H9 (cell line): ENCODE results near the gene ULBP3. TPM values are rescaled to one million over a fixed set of nuclear protein-coding genes. Genes with fewer than 3 reads are reported as not detected.

Experiments used
- DNase-seq: peaks from one replicate; pipeline ENCODE4 v3.0.0-alpha.2; 2017
- H2AFZ ChIP-seq: one replicate; pipeline ENCODE4 v1.6.1; 2013; ENCODE audit warnings: mild to moderate bottlenecking, low read length, control low read depth, moderate library complexity
- H2AK5ac ChIP-seq: 2 replicates; pipeline ENCODE4 v1.6.1; 2013; ENCODE audit warnings: low read length, control low read depth, mixed read lengths; ENCODE audit not compliant: insufficient read length
- H2BK120ac ChIP-seq: one replicate; pipeline ENCODE4 v1.6.1; 2013; ENCODE audit warnings: low read depth, mild to moderate bottlenecking, low read length, control low read depth, inconsistent platforms; ENCODE audit not compliant: poor library complexity, severe bottlenecking
- H2BK12ac ChIP-seq: 2 replicates; pipeline ENCODE4 v1.6.1; 2013; ENCODE audit warnings: low read length, control low read depth, mixed read lengths, low read depth; ENCODE audit not compliant: insufficient read length
- H2BK15ac ChIP-seq: 2 replicates; pipeline ENCODE4 v1.6.1; 2013; ENCODE audit warnings: low read depth, low read length, control low read depth
- H2BK20ac ChIP-seq: one replicate; pipeline ENCODE4 v1.6.1; 2013; ENCODE audit warnings: low read depth, mild to moderate bottlenecking, low read length, control low read depth, inconsistent platforms; ENCODE audit not compliant: poor library complexity, severe bottlenecking
- H2BK5ac ChIP-seq: 2 replicates; pipeline ENCODE4 v1.6.1; 2013; ENCODE audit warnings: low read length, control low read depth, mixed read lengths; ENCODE audit not compliant: insufficient read length
- H3K14ac ChIP-seq: 2 replicates; pipeline ENCODE4 v1.6.1; 2013; ENCODE audit warnings: low read length, control low read depth; ENCODE audit not compliant: insufficient read depth
- H3K18ac ChIP-seq: 2 replicates; pipeline ENCODE4 v1.6.1; 2013; ENCODE audit warnings: low read depth, mild to moderate bottlenecking, mixed read lengths, low read length, control low read depth; ENCODE audit not compliant: insufficient read length
- H3K23ac ChIP-seq: 2 replicates; pipeline ENCODE4 v1.6.1; 2013; ENCODE audit warnings: low read length, control low read depth, mixed read lengths, low read depth; ENCODE audit not compliant: insufficient read length
- H3K23me2 ChIP-seq: 2 replicates; pipeline ENCODE4 v1.6.1; 2013; ENCODE audit warnings: low read depth, mild to moderate bottlenecking, mixed read lengths, low read length, control low read depth; ENCODE audit not compliant: insufficient read length, poor library complexity, severe bottlenecking
- H3K27ac ChIP-seq: 2 replicates; pipeline ENCODE4 v1.5.1; 2013; ENCODE audit warnings: low read length, control low read depth, mixed read lengths, low read depth; ENCODE audit not compliant: insufficient read length
- H3K27me3 ChIP-seq: 2 replicates; pipeline ENCODE4 v1.6.1; 2013; ENCODE audit warnings: low read length, control low read depth, inconsistent platforms; ENCODE audit not compliant: insufficient read depth
- H3K4ac ChIP-seq: 2 replicates; pipeline ENCODE4 v1.6.1; 2013; ENCODE audit warnings: low read depth, mild to moderate bottlenecking, control low read depth, inconsistent platforms, low read length, moderate library complexity
- H3K4me1 ChIP-seq: 2 replicates; pipeline ENCODE4 v1.6.1; 2013; ENCODE audit warnings: low read length, control low read depth, inconsistent platforms; ENCODE audit not compliant: insufficient read depth
- H3K4me2 ChIP-seq: 2 replicates; pipeline ENCODE4 v1.6.1; 2013; ENCODE audit warnings: low read length, control low read depth, mixed read lengths; ENCODE audit not compliant: insufficient read length, insufficient read depth
- H3K56ac ChIP-seq: 2 replicates; pipeline ENCODE4 v1.6.1; 2013; ENCODE audit warnings: low read depth, mild to moderate bottlenecking, mixed read lengths, low read length, control low read depth; ENCODE audit not compliant: insufficient read length
- H3K79me1 ChIP-seq: 2 replicates; pipeline ENCODE4 v1.6.1; 2013; ENCODE audit warnings: low read depth, mild to moderate bottlenecking, moderate library complexity, low read length, control low read depth, inconsistent platforms; ENCODE audit not compliant: insufficient read depth, poor library complexity, severe bottlenecking
- H3K79me2 ChIP-seq: 2 replicates; pipeline ENCODE4 v1.6.1; 2013; ENCODE audit warnings: low read length, control low read depth, inconsistent platforms; ENCODE audit not compliant: insufficient read depth
- H3K9ac ChIP-seq: 2 replicates; pipeline ENCODE4 v1.6.1; 2013; ENCODE audit warnings: low read length, control low read depth, mixed read lengths; ENCODE audit not compliant: insufficient read length; ENCODE audit errors: extremely low read depth
- H3K9me3 ChIP-seq: one replicate; pipeline ENCODE4 v1.6.1; 2013; ENCODE audit warnings: low read depth, low read length, inconsistent platforms; ENCODE audit not compliant: control insufficient read depth
- H3T11ph ChIP-seq: one replicate; pipeline ENCODE4 v1.6.1; 2013; ENCODE audit warnings: mild to moderate bottlenecking, low read length, control low read depth, inconsistent platforms
- H4K20me1 ChIP-seq: one replicate; pipeline ENCODE4 v1.6.1; 2013; ENCODE audit not compliant: control insufficient read depth, insufficient read length, insufficient read depth
- H4K5ac ChIP-seq: 2 replicates; pipeline ENCODE4 v1.6.1; 2013; ENCODE audit warnings: low read depth, mild to moderate bottlenecking, mixed read lengths, low read length, control low read depth; ENCODE audit not compliant: insufficient read length
- H4K8ac ChIP-seq: replicated peaks from 2 replicates; pipeline ENCODE4 v1.6.1; 2013; ENCODE audit warnings: low read length, control low read depth, mixed read lengths, low read depth; ENCODE audit not compliant: insufficient read length
- H4K91ac ChIP-seq: 2 replicates; pipeline ENCODE4 v1.6.1; 2013; ENCODE audit warnings: low read depth, mild to moderate bottlenecking, moderate library complexity, mixed read lengths, low read length, control low read depth; ENCODE audit not compliant: insufficient read length
- H3K27ac Mint-ChIP-seq, 3 experiments: 2 replicates in 2 of 3; 3 replicates in 1 of 3; pipeline ENCODE4 v1.8.0; 2020 to 2021; ENCODE audit warnings: mixed read lengths in 3 of 3, mild to moderate bottlenecking in 1 of 3, moderate library complexity in 1 of 3
- H3K27me3 Mint-ChIP-seq: 2 replicates; pipeline ENCODE4 v1.8.0; 2021; ENCODE audit warnings: low read depth, mild to moderate bottlenecking, moderate library complexity, mixed read lengths
- H3K36me3 Mint-ChIP-seq, 3 experiments: 2 replicates in 2 of 3; 3 replicates in 1 of 3; pipeline ENCODE4 v1.8.0; 2020 to 2021; ENCODE audit warnings: low read depth in 3 of 3, mixed read lengths in 3 of 3; ENCODE audit not compliant: insufficient read depth in 1 of 3
- H3K4me1 Mint-ChIP-seq, 2 experiments: 2 replicates each; pipeline ENCODE4 v1.8.0; 2020; ENCODE audit warnings: mixed read lengths in 2 of 2
- H3K4me3 Mint-ChIP-seq, 2 experiments: 2 replicates in 1 of 2; 3 replicates in 1 of 2; pipeline ENCODE4 v1.8.0; 2020 to 2021; ENCODE audit warnings: mild to moderate bottlenecking in 2 of 2, mixed read lengths in 2 of 2, moderate library complexity in 1 of 2
- H3K9me3 Mint-ChIP-seq, 2 experiments: 2 replicates in 1 of 2; 3 replicates in 1 of 2; pipeline ENCODE4 v1.8.0; 2020; ENCODE audit warnings: mild to moderate bottlenecking in 2 of 2, mixed read lengths in 2 of 2, moderate library complexity in 1 of 2
- WGBS: extraction: QIAGEN DNeasy Blood & Tissue Kit; methylation state at CpG from one replicate; pipeline ENCODE4 v1.1.7; 2013; ENCODE audit warnings: missing lambda C conversion rate, low lambda C conversion rate, mixed read lengths; ENCODE audit not compliant: insufficient read length; ENCODE audit errors: extremely low coverage; 5-methylcytosine and 5-hydroxymethylcytosine counted together
- total RNA-seq: library from RNA; stranded (reverse); gene quantifications from 2 replicates; pipeline ENCODE4 v1.2.1, GENCODE V29; 2021
- TF ChIP-seq, protein P1 (sequence below): fragments of 200-600 bp; sonication (generic); conservative IDR thresholded peaks from 3 replicates; pipeline ENCODE4 v1.8.0; 2021; ENCODE audit warnings: antibody characterized with exemption, mild to moderate bottlenecking

The ULBP3 gene
- total RNA-seq, 1 experiment from 2014 or later, result 5.8 TPM

DNA sequence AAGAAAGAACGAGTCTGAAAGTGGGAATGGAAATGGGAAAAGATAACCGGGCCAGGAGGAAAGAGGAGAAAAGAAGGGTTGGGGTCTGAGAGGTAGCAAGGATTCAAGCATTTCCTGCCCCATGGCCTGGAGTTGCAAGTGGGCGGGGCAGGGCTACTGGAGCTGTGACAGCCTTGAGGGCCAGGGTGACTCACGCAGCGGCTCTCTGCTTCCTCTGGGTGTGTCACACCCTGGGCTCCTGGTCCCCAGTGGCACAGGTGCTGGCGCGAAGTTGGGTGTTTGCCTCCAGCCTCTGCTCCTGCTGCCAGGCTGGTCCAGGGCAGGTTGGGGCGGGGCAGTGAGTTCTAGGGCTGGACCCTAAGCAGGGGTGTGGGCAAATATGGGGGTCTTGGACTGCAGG, 3.3 kb upstream of the ULBP3 start:
- Histone ChIP-seq H3K14ac (no peak overlapping the region), H3K23ac (no peak overlapping the region), H3K9me3 (no peaks in the 10 kb centered on the region), H4K20me1 (no peaks in the 10 kb centered on the region), H2BK15ac (no peak overlapping the region), H4K8ac (no peak overlapping the region), H3K27ac (no peak overlapping the region), H2AK5ac (no peak overlapping the region), H2BK120ac (no peak overlapping the region), H3K9ac (no peak overlapping the region), H3K18ac (no peak overlapping the region), H3K79me2 (no peaks in the 10 kb centered on the region), H3K79me1 (no peaks in the 10 kb centered on the region), H3T11ph (no peak overlapping the region), H3K27me3 (no peaks in the 10 kb centered on the region; the same call in 1 of the 2 replicates), H4K91ac (no peak overlapping the region), H3K4me1 (no peaks in the 10 kb centered on the region; the same call in 1 of the 2 replicates), H3K4ac (no peak overlapping the region), H4K5ac (no peak overlapping the region), H3K4me2 (no peak overlapping the region), H2AFZ (no peak overlapping the region), H2BK12ac (no peak overlapping the region), H3K56ac (no peak overlapping the region), H2BK20ac (no peak overlapping the region), H2BK5ac (no peak overlapping the region), H3K23me2 (peaks cover 6% of the 10 kb centered on the region)
- TF ChIP-seq, protein P1, sequence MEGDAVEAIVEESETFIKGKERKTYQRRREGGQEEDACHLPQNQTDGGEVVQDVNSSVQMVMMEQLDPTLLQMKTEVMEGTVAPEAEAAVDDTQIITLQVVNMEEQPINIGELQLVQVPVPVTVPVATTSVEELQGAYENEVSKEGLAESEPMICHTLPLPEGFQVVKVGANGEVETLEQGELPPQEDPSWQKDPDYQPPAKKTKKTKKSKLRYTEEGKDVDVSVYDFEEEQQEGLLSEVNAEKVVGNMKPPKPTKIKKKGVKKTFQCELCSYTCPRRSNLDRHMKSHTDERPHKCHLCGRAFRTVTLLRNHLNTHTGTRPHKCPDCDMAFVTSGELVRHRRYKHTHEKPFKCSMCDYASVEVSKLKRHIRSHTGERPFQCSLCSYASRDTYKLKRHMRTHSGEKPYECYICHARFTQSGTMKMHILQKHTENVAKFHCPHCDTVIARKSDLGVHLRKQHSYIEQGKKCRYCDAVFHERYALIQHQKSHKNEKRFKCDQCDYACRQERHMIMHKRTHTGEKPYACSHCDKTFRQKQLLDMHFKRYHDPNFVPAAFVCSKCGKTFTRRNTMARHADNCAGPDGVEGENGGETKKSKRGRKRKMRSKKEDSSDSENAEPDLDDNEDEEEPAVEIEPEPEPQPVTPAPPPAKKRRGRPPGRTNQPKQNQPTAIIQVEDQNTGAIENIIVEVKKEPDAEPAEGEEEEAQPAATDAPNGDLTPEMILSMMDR, result no peak
- H3K36me3 Mint-ChIP-seq, result no peaks in the 10 kb centered on the region
- DNase-seq, result peak; percentile 87
- 0 out of 7 replicates have a peak overlapping the region, but pooled peaks of 1 of the 3 experiments have one; percentile 71 for H3K27ac Mint-ChIP-seq
- peaks cover 31% of the 10 kb centered on the region for H3K27me3 Mint-ChIP-seq
- WGBS, result no CpG with 5 or more reads among the region's 8 CpGs
- peaks cover 13 to 17% of the 10 kb centered on the region in 2 experiments for H3K4me1 Mint-ChIP-seq
- no peaks in the 10 kb centered on the region for H3K9me3 Mint-ChIP-seq
- no peak overlapping the region for H3K4me3 Mint-ChIP-seq
